ENCODE results near the gene TENM4. TPM values are rescaled to one million over a fixed set of nuclear protein-coding genes. Genes with fewer than 3 reads are reported as not detected.

The TENM4 gene
- total and polyA plus RNA-seq, 2 of the 13 experiments (the other 11 are each of a cell fraction or from before 2014, with no cell fraction given) = not detected

- H2AFZ ChIP-seq (ENCODE audit: low read length) = no peak overlapping the region
- ChIA-PET POLR2A (no interaction called here), CTCF (ENCODE audit: low intra/inter-chr PET ratio, low total read pairs) (interaction anchor here (1.3 to 3.5 kb wide), 3 partner anchors 68 to 453 kb away, joined by 4 to 36 read pairs (median 30); no protein-coding TSS in a partner anchor)
- H3K27me3 ChIP-seq (ENCODE audit: control insufficient read depth in 1 of 2, insufficient read depth in 2 of 2, low read length in 2 of 2) = no peaks in the 10 kb centered on the region; a peak in 1 of 5 replicates
- no peak overlapping the region for H3K9ac ChIP-seq (ENCODE audit: insufficient read depth, low read depth, low read length)
- peaks cover 6% of the 10 kb centered on the region; the same call in 1 of the 2 replicates for H3K4me1 ChIP-seq (ENCODE audit: insufficient read depth, low read length)
- no TSS peak for BruUV-seq (replicated peaks)
- FAIRE-seq = no peak
- DNase-seq (ENCODE audit: low spot score) = no peak
- H3K36me3 ChIP-seq (replicated peaks in 1 of 2; ENCODE audit: control insufficient read depth in 1 of 2, insufficient read depth in 2 of 2, low read length in 2 of 2) = no peaks in the 10 kb centered on the region
- no peaks in the 10 kb centered on the region for H3K79me2 ChIP-seq (ENCODE audit: insufficient read depth, low read length)
- no peak for TF ChIP-seq POLR2AphosphoS5 (IDR thresholded peaks at IDR 0.05; ENCODE audit: low read depth, low read length)
- TF ChIP-seq ZNF362 (CRISPR knock-in tag; IDR thresholded peaks at IDR 0.05; ENCODE audit: borderline replicate concordance) = no peak
- no peak for TF ChIP-seq NCOR1 (IDR thresholded peaks at IDR 0.05; ENCODE audit: borderline replicate concordance, low read length)
- no peak for TF ChIP-seq GABPA (IDR thresholded peaks at IDR 0.05; ENCODE audit: low read depth, low read length)
- TF ChIP-seq GABPA (CRISPR knock-in tag; IDR thresholded peaks at IDR 0.05; ENCODE audit: low read depth) = no peak
- TF ChIP-seq MAF1 (CRISPR knock-in tag; IDR thresholded peaks at IDR 0.05; ENCODE audit: borderline replicate concordance) = no peak
- no peak for TF ChIP-seq FOSL1 (CRISPR knock-in tag; IDR thresholded peaks at IDR 0.05; ENCODE audit: borderline replicate concordance)
- TF ChIP-seq ZUFSP (CRISPR knock-in tag; IDR thresholded peaks at IDR 0.05; ENCODE audit: borderline replicate concordance) = no peak
- no peak for TF ChIP-seq ZNF670 (CRISPR knock-in tag; IDR thresholded peaks at IDR 0.05; ENCODE audit: borderline replicate concordance)
- TF ChIP-seq KDM4B (CRISPR knock-in tag; IDR thresholded peaks at IDR 0.05) = no peak
- no peak for TF ChIP-seq CBX2 (IDR thresholded peaks at IDR 0.05; ENCODE audit: low read depth, low read length)
- no peak for TF ChIP-seq CBX2 (CRISPR knock-in tag; IDR thresholded peaks at IDR 0.05; ENCODE audit: low read depth)
- no peak for TF ChIP-seq ZNF33B (CRISPR knock-in tag; IDR thresholded peaks at IDR 0.05)
- no peak for TF ChIP-seq TFAP4 (IDR thresholded peaks at IDR 0.05; ENCODE audit: borderline replicate concordance, low read depth)
- no peak overlapping the region for H3K27ac ChIP-seq (ENCODE audit: extremely low read length, insufficient read depth, low read length)
- no peak overlapping the region for H3K4me3 ChIP-seq (replicated peaks in 1 of 3; ENCODE audit: insufficient read depth in 1 of 3, low read depth in 2 of 3, low read length in 3 of 3)
- intact Hi-C loops (cut with micrococcal nuclease; ENCODE audit: unreplicated experiment) (loop anchor here (10.0 kb wide), 1 partner anchor 1507 kb away; no protein-coding TSS in a partner anchor), in situ Hi-C loops (cut with HindIII; ENCODE audit: extremely low pct_ligation_motif_present, low pct_unique_long_range_greater_than_20kb) (loop anchor here (5.0 to 10.0 kb wide), 2 partner anchors 70 to 427 kb away; no protein-coding TSS in a partner anchor)
- H4K20me1 ChIP-seq (ENCODE audit: insufficient read depth, low read length) = no peaks in the 10 kb centered on the region
- H3K4me2 ChIP-seq (ENCODE audit: low read depth, low read length) = no peak overlapping the region
- 31% methylated on average over 6 of the region's 6 CpGs for WGBS (ENCODE audit: low lambda C conversion rate)
- no peaks in the 10 kb centered on the region for H3K9me3 ChIP-seq (ENCODE audit: low read length)
- no peak for ATAC-seq
Measured at GRCh38 chr11:78647266-78647915, 793.4 kb downstream of the TENM4 start.

All from HepG2 (cell line).